WTC11 (cell line): ENCODE data around the gene DNAJC3. TPM values are rescaled to one million over a fixed set of nuclear protein-coding genes. Genes with fewer than 3 reads are reported as not detected.

Experiments
- ATAC-seq: fragments of 200-7000 bp; cut with Tn5 transposase; 2 replicates; pipeline ENCODE4 v1.10.0; 2021; ENCODE audit warnings: mild to moderate bottlenecking, moderate library complexity
- CTCF ChIA-PET: fragments of 300-600 bp; sonication (Branson Sonifier 250); formaldehyde crosslinking; loops from one replicate; lab custom pipeline; 2021; ENCODE audit warnings: antibody characterized with exemption; lab: Charles Lee
- POLR2A ChIA-PET: fragments of 350-600 bp; sonication (Branson Sonifier 250); formaldehyde crosslinking; loops from one replicate; lab custom pipeline; 2021; ENCODE audit warnings: antibody characterized with exemption; lab: Charles Lee
- DNase-seq: peaks from one replicate; pipeline ENCODE4 v3.0.0; 2021; ENCODE audit warnings: low spot score
- H3K27ac Mint-ChIP-seq: 2 replicates; pipeline ENCODE4 v1.8.0; 2021; ENCODE audit warnings: mixed read lengths
- H3K27me3 Mint-ChIP-seq: 2 replicates; pipeline ENCODE4 v1.8.0; 2021; ENCODE audit warnings: low read depth, mild to moderate bottlenecking, moderate library complexity, mixed read lengths
- H3K36me3 Mint-ChIP-seq: 2 replicates; pipeline ENCODE4 v1.8.0; 2021; ENCODE audit warnings: mixed read lengths
- H3K4me1 Mint-ChIP-seq: 2 replicates; pipeline ENCODE4 v1.8.0; 2022; ENCODE audit warnings: mixed read lengths
- H3K4me3 Mint-ChIP-seq: 2 replicates; pipeline ENCODE4 v1.8.0; 2021; ENCODE audit warnings: mild to moderate bottlenecking, moderate library complexity, mixed read lengths
- H3K9me3 Mint-ChIP-seq: 2 replicates; pipeline ENCODE4 v1.8.0; 2021; ENCODE audit warnings: mixed read lengths
- CREM ChIP-seq: sonication (generic); formaldehyde crosslinking; IDR thresholded peaks from 2 replicates; pipeline ENCODE4 v1.8.1; 2022; ENCODE audit warnings: mild to moderate bottlenecking, missing genetic modification reagents, moderate library complexity
- GABPB1 ChIP-seq: sonication (generic); formaldehyde crosslinking; IDR thresholded peaks from 2 replicates; pipeline ENCODE4 v1.8.1; 2023; ENCODE audit warnings: mild to moderate bottlenecking, missing genetic modification reagents
- GTF2I ChIP-seq: fragments of 250-450 bp; sonication (Bioruptor Pico); conservative IDR thresholded peaks from 2 replicates; pipeline ENCODE4 v1.4.0; 2021; ENCODE audit warnings: mild to moderate bottlenecking
- HMGA2 ChIP-seq: fragments of 250-450 bp; sonication (Bioruptor Pico); IDR thresholded peaks from 2 replicates; pipeline ENCODE4 v1.4.0; 2021; ENCODE audit warnings: mild to moderate bottlenecking, moderate library complexity
- NR1H2 ChIP-seq: sonication (generic); formaldehyde crosslinking; IDR thresholded peaks from 2 replicates; pipeline ENCODE4 v1.9.0; 2021; ENCODE audit warnings: mild to moderate bottlenecking, moderate library complexity, missing genetic modification reagents
- NR2C2 ChIP-seq: sonication (generic); formaldehyde crosslinking; IDR thresholded peaks from 2 replicates; pipeline ENCODE4 v1.8.0; 2022; ENCODE audit warnings: mild to moderate bottlenecking, missing genetic modification reagents
- PRRX2 ChIP-seq: fragments of 250-450 bp; sonication (Bioruptor Pico); IDR thresholded peaks from 2 replicates; pipeline ENCODE4 v1.8.0; 2021; ENCODE audit warnings: mild to moderate bottlenecking
- SP1 ChIP-seq: sonication (generic); formaldehyde crosslinking; conservative IDR thresholded peaks from 2 replicates; pipeline ENCODE4 v1.8.1; 2022; ENCODE audit warnings: missing genetic modification reagents
- TCF7 ChIP-seq: sonication (generic); formaldehyde crosslinking; IDR thresholded peaks from 2 replicates; pipeline ENCODE4 v1.8.0; 2022; ENCODE audit warnings: mild to moderate bottlenecking, low read depth, missing genetic modification reagents, moderate library complexity
- ZNF121 ChIP-seq: sonication (generic); formaldehyde crosslinking; IDR thresholded peaks from 2 replicates; pipeline ENCODE4 v1.8.0; 2023; ENCODE audit warnings: missing genetic modification reagents
- ZNF263 ChIP-seq: sonication (generic); formaldehyde crosslinking; IDR thresholded peaks from 2 replicates; pipeline ENCODE4 v1.8.1; 2022; ENCODE audit warnings: low read depth, mild to moderate bottlenecking, moderate library complexity, missing genetic modification reagents
- ZNF416 ChIP-seq: fragments of 250-450 bp; sonication (Bioruptor Pico); IDR thresholded peaks from 2 replicates; pipeline ENCODE4 v1.9.0; 2021; ENCODE audit warnings: mild to moderate bottlenecking, inconsistent platforms
- total RNA-seq: library from RNA; stranded (reverse); gene quantifications from 3 replicates; pipeline ENCODE4 v1.2.3, GENCODE V29; 2021
- TF ChIP-seq, protein P1 (sequence below): sonication (generic); formaldehyde crosslinking; conservative IDR thresholded peaks from 2 replicates; pipeline ENCODE4 v1.8.1; 2023; ENCODE audit warnings: mild to moderate bottlenecking, low read depth, missing genetic modification reagents, moderate library complexity
- TF ChIP-seq, protein P2 (sequence below): sonication (generic); formaldehyde crosslinking; IDR thresholded peaks from 2 replicates; pipeline ENCODE4 v1.8.1; 2022; ENCODE audit warnings: low read depth, mild to moderate bottlenecking, moderate library complexity, missing genetic modification reagents, borderline replicate concordance
- TF ChIP-seq, protein P3 (sequence below): sonication (generic); formaldehyde crosslinking; IDR thresholded peaks from 2 replicates; pipeline ENCODE4 v1.8.0; 2023; ENCODE audit warnings: missing genetic modification reagents
- TF ChIP-seq, protein P4 (sequence below): fragments of 250-450 bp; sonication (Bioruptor Pico); IDR thresholded peaks from 2 replicates; pipeline ENCODE4 v1.9.0; 2021; ENCODE audit warnings: mild to moderate bottlenecking
- TF ChIP-seq, protein P5 (sequence below): fragments of 250-450 bp; sonication (Bioruptor Pico); conservative IDR thresholded peaks from 2 replicates; pipeline ENCODE4 v1.9.0; 2021; ENCODE audit warnings: mild to moderate bottlenecking
- TF ChIP-seq, protein P6 (sequence below): sonication (generic); formaldehyde crosslinking; IDR thresholded peaks from 2 replicates; pipeline ENCODE4 v1.8.1; 2023; ENCODE audit warnings: mild to moderate bottlenecking, missing genetic modification reagents
- TF ChIP-seq, protein P7 (sequence below): sonication (generic); formaldehyde crosslinking; IDR thresholded peaks from 2 replicates; pipeline ENCODE4 v1.8.0; 2022; ENCODE audit warnings: missing genetic modification reagents

The DNAJC3 gene
- total RNA-seq, 1 experiment from 2014 or later, result 20.0 TPM

DNA sequence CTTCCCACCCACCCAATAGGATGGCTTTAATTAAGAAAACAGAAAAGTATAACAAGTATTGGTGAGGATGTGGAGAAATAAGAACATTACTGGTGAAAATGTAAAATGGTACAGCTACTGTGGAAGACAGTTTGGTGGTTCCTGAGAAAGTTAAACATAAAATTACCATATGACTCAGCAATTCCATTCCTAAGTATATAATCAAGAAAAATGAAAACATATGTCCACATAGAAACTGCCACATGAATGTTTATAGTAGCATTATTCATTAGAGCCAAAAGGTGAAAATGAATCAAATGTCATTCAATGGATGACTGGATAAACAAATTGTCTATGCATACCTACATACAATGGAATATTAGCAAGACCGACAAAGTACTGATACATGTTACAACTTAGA, 49.3 kb upstream of the DNAJC3 start (continued):
- TF ChIP-seq NR1H2 (CRISPR knock-in tag) (no peak), GABPB1 (CRISPR knock-in tag) (no peak), ZNF263 (CRISPR knock-in tag) (no peak), ZNF121 (CRISPR knock-in tag) (no peak)
- TF ChIP-seq, protein P1, sequence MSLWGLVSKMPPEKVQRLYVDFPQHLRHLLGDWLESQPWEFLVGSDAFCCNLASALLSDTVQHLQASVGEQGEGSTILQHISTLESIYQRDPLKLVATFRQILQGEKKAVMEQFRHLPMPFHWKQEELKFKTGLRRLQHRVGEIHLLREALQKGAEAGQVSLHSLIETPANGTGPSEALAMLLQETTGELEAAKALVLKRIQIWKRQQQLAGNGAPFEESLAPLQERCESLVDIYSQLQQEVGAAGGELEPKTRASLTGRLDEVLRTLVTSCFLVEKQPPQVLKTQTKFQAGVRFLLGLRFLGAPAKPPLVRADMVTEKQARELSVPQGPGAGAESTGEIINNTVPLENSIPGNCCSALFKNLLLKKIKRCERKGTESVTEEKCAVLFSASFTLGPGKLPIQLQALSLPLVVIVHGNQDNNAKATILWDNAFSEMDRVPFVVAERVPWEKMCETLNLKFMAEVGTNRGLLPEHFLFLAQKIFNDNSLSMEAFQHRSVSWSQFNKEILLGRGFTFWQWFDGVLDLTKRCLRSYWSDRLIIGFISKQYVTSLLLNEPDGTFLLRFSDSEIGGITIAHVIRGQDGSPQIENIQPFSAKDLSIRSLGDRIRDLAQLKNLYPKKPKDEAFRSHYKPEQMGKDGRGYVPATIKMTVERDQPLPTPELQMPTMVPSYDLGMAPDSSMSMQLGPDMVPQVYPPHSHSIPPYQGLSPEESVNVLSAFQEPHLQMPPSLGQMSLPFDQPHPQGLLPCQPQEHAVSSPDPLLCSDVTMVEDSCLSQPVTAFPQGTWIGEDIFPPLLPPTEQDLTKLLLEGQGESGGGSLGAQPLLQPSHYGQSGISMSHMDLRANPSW (CRISPR knock-in tag), result no peak
- TF ChIP-seq, protein P2, sequence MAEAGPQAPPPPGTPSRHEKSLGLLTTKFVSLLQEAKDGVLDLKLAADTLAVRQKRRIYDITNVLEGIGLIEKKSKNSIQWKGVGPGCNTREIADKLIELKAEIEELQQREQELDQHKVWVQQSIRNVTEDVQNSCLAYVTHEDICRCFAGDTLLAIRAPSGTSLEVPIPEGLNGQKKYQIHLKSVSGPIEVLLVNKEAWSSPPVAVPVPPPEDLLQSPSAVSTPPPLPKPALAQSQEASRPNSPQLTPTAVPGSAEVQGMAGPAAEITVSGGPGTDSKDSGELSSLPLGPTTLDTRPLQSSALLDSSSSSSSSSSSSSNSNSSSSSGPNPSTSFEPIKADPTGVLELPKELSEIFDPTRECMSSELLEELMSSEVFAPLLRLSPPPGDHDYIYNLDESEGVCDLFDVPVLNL (CRISPR knock-in tag), result no peak

DNA sequence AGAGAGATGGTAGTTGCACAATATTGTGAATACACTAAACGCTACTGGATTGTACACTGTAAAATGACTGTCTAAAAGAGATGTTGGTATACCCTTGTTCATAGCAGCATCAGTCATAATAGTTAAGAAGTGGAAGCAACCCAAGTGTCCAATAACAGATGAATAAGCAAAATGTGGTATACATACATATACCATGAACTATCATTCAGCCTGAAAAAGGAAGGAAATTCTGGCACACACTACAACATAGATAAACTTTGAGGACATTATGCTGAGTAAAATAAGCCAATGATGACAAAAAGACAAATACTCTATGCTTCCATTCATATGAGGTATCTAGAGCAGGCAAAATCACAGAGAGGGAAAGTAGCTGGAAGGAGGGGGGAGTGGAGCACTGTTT, 48.5 kb upstream of the DNAJC3 start:
- ATAC-seq (no peak), DNase-seq (no peak)
- H3K36me3 Mint-ChIP-seq, result peaks cover 56% of the 10 kb centered on the region
- H3K27me3 Mint-ChIP-seq, result no peaks in the 10 kb centered on the region
- no peaks in the 10 kb centered on the region for H3K9me3 Mint-ChIP-seq
- POLR2A ChIA-PET, result no interaction called here
- no peak overlapping the region for H3K27ac Mint-ChIP-seq
- CTCF ChIA-PET, result no interaction called here
- H3K4me3 Mint-ChIP-seq, result no peak overlapping the region
- TF ChIP-seq TCF7 (CRISPR knock-in tag) (no peak), PRRX2 (CRISPR knock-in tag) (no peak), ZNF416 (no peak), ZNF121 (CRISPR knock-in tag) (no peak), CREM (no peak), SP1 (CRISPR knock-in tag) (no peak)
- TF ChIP-seq, protein P3, sequence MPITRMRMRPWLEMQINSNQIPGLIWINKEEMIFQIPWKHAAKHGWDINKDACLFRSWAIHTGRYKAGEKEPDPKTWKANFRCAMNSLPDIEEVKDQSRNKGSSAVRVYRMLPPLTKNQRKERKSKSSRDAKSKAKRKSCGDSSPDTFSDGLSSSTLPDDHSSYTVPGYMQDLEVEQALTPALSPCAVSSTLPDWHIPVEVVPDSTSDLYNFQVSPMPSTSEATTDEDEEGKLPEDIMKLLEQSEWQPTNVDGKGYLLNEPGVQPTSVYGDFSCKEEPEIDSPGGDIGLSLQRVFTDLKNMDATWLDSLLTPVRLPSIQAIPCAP (CRISPR knock-in tag), result no peak
- TF ChIP-seq, protein P4, sequence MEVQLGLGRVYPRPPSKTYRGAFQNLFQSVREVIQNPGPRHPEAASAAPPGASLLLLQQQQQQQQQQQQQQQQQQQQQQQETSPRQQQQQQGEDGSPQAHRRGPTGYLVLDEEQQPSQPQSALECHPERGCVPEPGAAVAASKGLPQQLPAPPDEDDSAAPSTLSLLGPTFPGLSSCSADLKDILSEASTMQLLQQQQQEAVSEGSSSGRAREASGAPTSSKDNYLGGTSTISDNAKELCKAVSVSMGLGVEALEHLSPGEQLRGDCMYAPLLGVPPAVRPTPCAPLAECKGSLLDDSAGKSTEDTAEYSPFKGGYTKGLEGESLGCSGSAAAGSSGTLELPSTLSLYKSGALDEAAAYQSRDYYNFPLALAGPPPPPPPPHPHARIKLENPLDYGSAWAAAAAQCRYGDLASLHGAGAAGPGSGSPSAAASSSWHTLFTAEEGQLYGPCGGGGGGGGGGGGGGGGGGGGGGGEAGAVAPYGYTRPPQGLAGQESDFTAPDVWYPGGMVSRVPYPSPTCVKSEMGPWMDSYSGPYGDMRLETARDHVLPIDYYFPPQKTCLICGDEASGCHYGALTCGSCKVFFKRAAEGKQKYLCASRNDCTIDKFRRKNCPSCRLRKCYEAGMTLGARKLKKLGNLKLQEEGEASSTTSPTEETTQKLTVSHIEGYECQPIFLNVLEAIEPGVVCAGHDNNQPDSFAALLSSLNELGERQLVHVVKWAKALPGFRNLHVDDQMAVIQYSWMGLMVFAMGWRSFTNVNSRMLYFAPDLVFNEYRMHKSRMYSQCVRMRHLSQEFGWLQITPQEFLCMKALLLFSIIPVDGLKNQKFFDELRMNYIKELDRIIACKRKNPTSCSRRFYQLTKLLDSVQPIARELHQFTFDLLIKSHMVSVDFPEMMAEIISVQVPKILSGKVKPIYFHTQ (CRISPR knock-in tag), result no peak
- TF ChIP-seq, protein P5, sequence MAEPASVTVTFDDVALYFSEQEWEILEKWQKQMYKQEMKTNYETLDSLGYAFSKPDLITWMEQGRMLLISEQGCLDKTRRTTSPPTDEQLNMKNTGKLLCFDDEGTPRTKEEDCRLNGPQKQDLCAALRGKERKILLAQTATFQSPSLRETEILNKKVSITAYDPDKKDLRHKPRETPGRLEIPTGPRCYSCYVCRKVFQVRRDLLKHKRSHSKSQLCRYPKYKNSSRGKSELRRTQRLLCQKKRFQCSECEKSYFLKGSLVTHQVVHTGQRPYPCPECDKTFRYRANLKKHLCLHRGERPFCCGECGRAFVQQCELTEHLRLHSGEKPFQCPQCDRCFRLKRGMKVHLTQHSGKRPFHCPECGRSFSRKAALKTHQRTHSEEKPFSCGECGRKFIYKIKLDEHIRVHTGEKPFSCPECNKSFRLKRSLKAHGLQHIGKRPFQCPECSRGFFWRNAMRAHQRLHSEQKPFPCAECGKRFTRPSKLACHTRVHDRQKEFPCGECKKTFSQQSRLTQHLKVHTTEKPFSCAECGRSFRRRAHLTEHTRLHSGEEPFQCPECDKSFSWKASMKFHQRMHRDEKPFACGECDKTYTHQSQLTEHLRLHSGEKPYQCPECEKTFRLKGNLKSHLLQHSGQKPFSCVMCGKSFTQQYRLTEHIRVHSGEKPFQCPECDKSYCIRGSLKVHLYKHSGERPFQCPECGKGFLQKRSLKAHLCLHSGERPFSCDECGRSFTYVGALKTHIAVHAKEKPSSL (CRISPR knock-in tag), result no peak
- TF ChIP-seq, all 79 proteins: peak for 0
- peaks cover 6% of the 10 kb centered on the region for H3K4me1 Mint-ChIP-seq

DNA sequence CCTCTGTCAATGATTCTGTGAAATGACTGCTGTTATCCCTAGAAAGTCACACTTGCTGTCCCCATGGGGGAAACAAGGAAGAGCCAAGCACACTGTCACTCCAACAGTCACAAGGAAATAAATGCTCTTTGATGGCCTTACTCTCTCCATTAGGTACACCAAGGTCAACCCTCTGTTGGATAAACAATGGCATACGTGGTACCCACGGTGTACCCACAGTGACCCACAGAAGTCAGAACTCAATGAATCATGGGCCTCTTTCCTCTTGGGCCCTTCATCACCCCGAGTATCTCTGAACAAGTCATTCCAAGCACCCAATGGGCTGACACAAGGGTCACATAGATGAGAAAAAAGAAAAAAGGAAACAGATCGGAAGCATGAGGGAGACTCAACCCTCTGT, 47.9 kb upstream of the DNAJC3 start:
- POLR2A ChIA-PET, result no interaction called here
- Mint-ChIP-seq H3K4me3 (no peak overlapping the region), H3K9me3 (no peaks in the 10 kb centered on the region), H3K27ac (no peak overlapping the region), H3K4me1 (peaks cover 6% of the 10 kb centered on the region), H3K36me3 (peaks cover 58% of the 10 kb centered on the region), H3K27me3 (no peaks in the 10 kb centered on the region)
- DNase-seq (no peak), ATAC-seq (no peak)
- CTCF ChIA-PET, result no interaction called here
- TF ChIP-seq PRRX2 (CRISPR knock-in tag) (no peak), HMGA2 (CRISPR knock-in tag) (no peak), NR1H2 (CRISPR knock-in tag) (no peak), GTF2I (CRISPR knock-in tag) (no peak), NR2C2 (no peak)
- TF ChIP-seq, protein P6, sequence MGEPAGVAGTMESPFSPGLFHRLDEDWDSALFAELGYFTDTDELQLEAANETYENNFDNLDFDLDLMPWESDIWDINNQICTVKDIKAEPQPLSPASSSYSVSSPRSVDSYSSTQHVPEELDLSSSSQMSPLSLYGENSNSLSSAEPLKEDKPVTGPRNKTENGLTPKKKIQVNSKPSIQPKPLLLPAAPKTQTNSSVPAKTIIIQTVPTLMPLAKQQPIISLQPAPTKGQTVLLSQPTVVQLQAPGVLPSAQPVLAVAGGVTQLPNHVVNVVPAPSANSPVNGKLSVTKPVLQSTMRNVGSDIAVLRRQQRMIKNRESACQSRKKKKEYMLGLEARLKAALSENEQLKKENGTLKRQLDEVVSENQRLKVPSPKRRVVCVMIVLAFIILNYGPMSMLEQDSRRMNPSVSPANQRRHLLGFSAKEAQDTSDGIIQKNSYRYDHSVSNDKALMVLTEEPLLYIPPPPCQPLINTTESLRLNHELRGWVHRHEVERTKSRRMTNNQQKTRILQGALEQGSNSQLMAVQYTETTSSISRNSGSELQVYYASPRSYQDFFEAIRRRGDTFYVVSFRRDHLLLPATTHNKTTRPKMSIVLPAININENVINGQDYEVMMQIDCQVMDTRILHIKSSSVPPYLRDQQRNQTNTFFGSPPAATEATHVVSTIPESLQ (CRISPR knock-in tag), result no peak
- TF ChIP-seq, protein P7, sequence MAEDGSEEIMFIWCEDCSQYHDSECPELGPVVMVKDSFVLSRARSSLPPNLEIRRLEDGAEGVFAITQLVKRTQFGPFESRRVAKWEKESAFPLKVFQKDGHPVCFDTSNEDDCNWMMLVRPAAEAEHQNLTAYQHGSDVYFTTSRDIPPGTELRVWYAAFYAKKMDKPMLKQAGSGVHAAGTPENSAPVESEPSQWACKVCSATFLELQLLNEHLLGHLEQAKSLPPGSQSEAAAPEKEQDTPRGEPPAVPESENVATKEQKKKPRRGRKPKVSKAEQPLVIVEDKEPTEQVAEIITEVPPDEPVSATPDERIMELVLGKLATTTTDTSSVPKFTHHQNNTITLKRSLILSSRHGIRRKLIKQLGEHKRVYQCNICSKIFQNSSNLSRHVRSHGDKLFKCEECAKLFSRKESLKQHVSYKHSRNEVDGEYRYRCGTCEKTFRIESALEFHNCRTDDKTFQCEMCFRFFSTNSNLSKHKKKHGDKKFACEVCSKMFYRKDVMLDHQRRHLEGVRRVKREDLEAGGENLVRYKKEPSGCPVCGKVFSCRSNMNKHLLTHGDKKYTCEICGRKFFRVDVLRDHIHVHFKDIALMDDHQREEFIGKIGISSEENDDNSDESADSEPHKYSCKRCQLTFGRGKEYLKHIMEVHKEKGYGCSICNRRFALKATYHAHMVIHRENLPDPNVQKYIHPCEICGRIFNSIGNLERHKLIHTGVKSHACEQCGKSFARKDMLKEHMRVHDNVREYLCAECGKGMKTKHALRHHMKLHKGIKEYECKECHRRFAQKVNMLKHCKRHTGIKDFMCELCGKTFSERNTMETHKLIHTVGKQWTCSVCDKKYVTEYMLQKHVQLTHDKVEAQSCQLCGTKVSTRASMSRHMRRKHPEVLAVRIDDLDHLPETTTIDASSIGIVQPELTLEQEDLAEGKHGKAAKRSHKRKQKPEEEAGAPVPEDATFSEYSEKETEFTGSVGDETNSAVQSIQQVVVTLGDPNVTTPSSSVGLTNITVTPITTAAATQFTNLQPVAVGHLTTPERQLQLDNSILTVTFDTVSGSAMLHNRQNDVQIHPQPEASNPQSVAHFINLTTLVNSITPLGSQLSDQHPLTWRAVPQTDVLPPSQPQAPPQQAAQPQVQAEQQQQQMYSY (CRISPR knock-in tag), result no peak
